GM23338 (cell line): ENCODE data around the gene NTNG2. TPM values are rescaled to one million over a fixed set of nuclear protein-coding genes. Genes with fewer than 3 reads are reported as not detected.

Experiments used
- ATAC-seq: fragments of 200-7000 bp; cut with Tn5 transposase; 3 replicates; pipeline ENCODE4 v1.9.1; 2020
- DNase-seq: peaks from one replicate; pipeline ENCODE4 v3.0.0-alpha.2; 2015; ENCODE audit warnings: low spot score
- H2AFZ ChIP-seq: fragments of 200-600 bp; sonication (generic); 2 replicates; pipeline ENCODE4 v1.8.0; 2016; ENCODE audit warnings: antibody characterized with exemption, mild to moderate bottlenecking, moderate library complexity
- H3F3A ChIP-seq: fragments of 200-600 bp; sonication (generic); replicated peaks from 2 replicates; pipeline ENCODE4 v1.8.0; 2017; ENCODE audit warnings: antibody characterized with exemption, mixed run types, low read depth
- H3K27ac ChIP-seq: fragments of 200-600 bp; sonication (generic); 2 replicates; pipeline ENCODE4 v1.6.1; 2016; ENCODE audit warnings: low read depth
- H3K27me3 ChIP-seq: fragments of 200-600 bp; sonication (generic); 2 replicates; pipeline ENCODE4 v1.8.0; 2016; ENCODE audit warnings: mild to moderate bottlenecking, mixed run types, moderate library complexity; ENCODE audit not compliant: insufficient read depth
- H3K36me3 ChIP-seq: fragments of 200-600 bp; sonication (generic); 2 replicates; pipeline ENCODE4 v1.8.0; 2016; ENCODE audit warnings: mild to moderate bottlenecking; ENCODE audit not compliant: insufficient read depth
- H3K4me1 ChIP-seq: fragments of 200-600 bp; sonication (generic); 2 replicates; pipeline ENCODE4 v1.8.0; 2016; ENCODE audit warnings: mild to moderate bottlenecking, moderate library complexity; ENCODE audit not compliant: insufficient read depth
- H3K4me2 ChIP-seq: fragments of 200-600 bp; sonication (generic); 2 replicates; pipeline ENCODE4 v1.7.1; 2017; ENCODE audit warnings: mixed run types
- H3K4me3 ChIP-seq: fragments of 200-600 bp; sonication (generic); 2 replicates; pipeline ENCODE4 v1.6.1; 2016; ENCODE audit warnings: mixed run types
- H3K79me2 ChIP-seq: fragments of 200-600 bp; sonication (generic); replicated peaks from 2 replicates; pipeline ENCODE4 v1.8.0; 2017; ENCODE audit warnings: mild to moderate bottlenecking; ENCODE audit not compliant: insufficient read depth
- H3K9me2 ChIP-seq: fragments of 200-600 bp; sonication (generic); 2 replicates; pipeline ENCODE4 v1.8.0; 2017; ENCODE audit not compliant: insufficient read depth
- H4K20me1 ChIP-seq: fragments of 200-600 bp; sonication (generic); replicated peaks from 2 replicates; pipeline ENCODE4 v1.8.0; 2017; ENCODE audit warnings: mild to moderate bottlenecking; ENCODE audit not compliant: insufficient read depth
- H3K27ac Mint-ChIP-seq: 2 replicates; pipeline ENCODE4 v1.8.0; 2020; ENCODE audit warnings: inconsistent platforms, mild to moderate bottlenecking, moderate library complexity, mixed read lengths
- H3K27me3 Mint-ChIP-seq: 3 replicates; pipeline ENCODE4 v1.8.0; 2022; ENCODE audit warnings: low read depth, mild to moderate bottlenecking, moderate library complexity, mixed read lengths, inconsistent platforms; ENCODE audit not compliant: insufficient read depth, poor library complexity
- H3K36me3 Mint-ChIP-seq: 3 replicates; pipeline ENCODE4 v1.8.0; 2021; ENCODE audit warnings: low read depth, mild to moderate bottlenecking, inconsistent platforms, moderate library complexity, mixed read lengths
- H3K4me1 Mint-ChIP-seq: 3 replicates; pipeline ENCODE4 v1.8.0; 2020; ENCODE audit warnings: mild to moderate bottlenecking, inconsistent platforms, mixed read lengths
- H3K4me3 Mint-ChIP-seq: 3 replicates; pipeline ENCODE4 v1.8.0; 2021; ENCODE audit warnings: moderate library complexity, mild to moderate bottlenecking, inconsistent platforms, mixed read lengths
- H3K9me3 Mint-ChIP-seq: 3 replicates; pipeline ENCODE4 v1.8.0; 2020; ENCODE audit warnings: moderate library complexity, mild to moderate bottlenecking, inconsistent platforms, mixed read lengths
- CTCF ChIP-seq, 2 experiments: fragments of 200-600 bp in 1 of 2; sonication (generic) in 1 of 2; conservative IDR thresholded peaks; 2 replicates each; pipeline versions ENCODE4 v1.5.1 to v1.6.1; 2016 to 2017; ENCODE audit warnings: antibody characterized with exemption in 2 of 2, low read depth in 2 of 2, mild to moderate bottlenecking in 2 of 2, moderate library complexity in 1 of 2
- EZH2 ChIP-seq: fragments of 200-600 bp; sonication (generic); IDR thresholded peaks from one replicate; pipeline ENCODE4 v1.8.0; 2017; ENCODE audit warnings: antibody characterized with exemption, mild to moderate bottlenecking, low read depth; ENCODE audit not compliant: unreplicated experiment
- EZH2phosphoT487 ChIP-seq: fragments of 200-600 bp; sonication (generic); IDR thresholded peaks from one replicate; pipeline ENCODE4 v1.8.1; 2018; ENCODE audit warnings: antibody characterized with exemption; ENCODE audit not compliant: unreplicated experiment
- JUNB ChIP-seq: IDR thresholded peaks from one replicate; pipeline ENCODE4 v1.6.1; 2016; ENCODE audit warnings: antibody characterized with exemption; ENCODE audit not compliant: unreplicated experiment
- NANOG ChIP-seq: IDR thresholded peaks from 2 replicates; pipeline ENCODE4 v1.6.1; 2016; ENCODE audit warnings: antibody characterized with exemption, borderline replicate concordance
- POLR2AphosphoS5 ChIP-seq: IDR thresholded peaks from 2 replicates; pipeline ENCODE4 v1.6.1; 2016; ENCODE audit warnings: antibody characterized with exemption, low read depth
- STAT1 ChIP-seq: IDR thresholded peaks from one replicate; pipeline ENCODE4 v1.6.1; 2016; ENCODE audit warnings: antibody characterized with exemption; ENCODE audit not compliant: unreplicated experiment
- ZNF114 ChIP-seq: fragments of 250-450 bp; sonication (Bioruptor Pico); IDR thresholded peaks from 2 replicates; pipeline ENCODE4 v1.5.0; 2020; ENCODE audit warnings: mild to moderate bottlenecking, moderate library complexity
- ZNF462 ChIP-seq: fragments of 250-450 bp; sonication (Bioruptor Pico); IDR thresholded peaks from 2 replicates; pipeline ENCODE4 v1.5.0; 2020; ENCODE audit warnings: mild to moderate bottlenecking, moderate library complexity
- polyA plus RNA-seq: library from polyadenylated mRNA; unstranded; fragments of >200 nt; fragmentation: Nextera tagmentation; extraction: Ambion mirVana; gene quantifications from 2 replicates; pipeline ENCODE4 v1.2.1, GENCODE V29; 2016
- total RNA-seq: library from RNA; depleted of rRNA; stranded (reverse); fragments of >200 nt; shearing (Covaris generic); gene quantifications from 2 replicates; pipeline ENCODE4 v1.2.3, GENCODE V29; 2014

Gene NTNG2
- total and polyA plus RNA-seq, 2 experiments from 2014 or later: 0.99 to 1.7 TPM

DNA sequence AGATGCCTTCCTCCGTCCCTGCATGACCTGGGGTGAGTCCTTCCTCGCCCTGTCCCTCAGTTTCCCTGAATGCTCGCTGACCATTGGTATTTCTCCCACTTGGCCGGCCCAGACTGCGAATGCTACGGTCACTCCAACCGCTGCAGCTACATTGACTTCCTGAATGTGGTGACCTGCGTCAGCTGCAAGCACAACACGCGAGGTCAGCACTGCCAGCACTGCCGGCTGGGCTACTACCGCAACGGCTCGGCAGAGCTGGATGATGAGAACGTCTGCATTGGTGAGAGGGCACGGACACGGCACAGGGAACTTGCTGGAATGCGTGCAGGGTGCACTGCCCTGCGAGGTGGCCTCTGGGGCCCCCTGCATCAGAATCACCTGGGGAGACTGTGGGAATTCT, 77.1 kb downstream of the NTNG2 start (continued):
- TF ChIP-seq NANOG: no peak
- TF ChIP-seq ZNF114 (CRISPR knock-in tag): no peak
- TF ChIP-seq STAT1: no peak
- no peak for TF ChIP-seq POLR2AphosphoS5

GRCh38 chr9:132239518-132239917, 77.7 kb downstream of the NTNG2 start:
- no peaks in the 10 kb centered on the region for H3K36me3 Mint-ChIP-seq
- ATAC-seq: no peak
- Histone ChIP-seq H3K4me1 (peaks cover 16% of the 10 kb centered on the region), H3K4me2 (no peak overlapping the region), H3K36me3 (no peaks in the 10 kb centered on the region), H3F3A (0 out of 2 replicates have a peak, but pooled peaks cover 4% of the 10 kb centered on the region), H4K20me1 (no peaks in the 10 kb centered on the region), H3K27ac (no peak overlapping the region), H2AFZ (no peak overlapping the region), H3K9me2 (no peaks in the 10 kb centered on the region), H3K79me2 (no peaks in the 10 kb centered on the region), H3K4me3 (no peak overlapping the region), H3K27me3 (peaks cover 25% of the 10 kb centered on the region)
- DNase-seq: no peak
- H3K27ac Mint-ChIP-seq: no peak overlapping the region
- H3K27me3 Mint-ChIP-seq: peaks cover 45% of the 10 kb centered on the region
- H3K4me3 Mint-ChIP-seq: no peak overlapping the region
- H3K4me1 Mint-ChIP-seq: peaks cover 24% of the 10 kb centered on the region
- no peaks in the 10 kb centered on the region for H3K9me3 Mint-ChIP-seq
- TF ChIP-seq CTCF (conservative IDR thresholded peaks at IDR 0.05; ENCODE audit: low read depth in 2 of 2) (no peak), JUNB (no peak), EZH2 (no peak), EZH2phosphoT487 (no peak), ZNF462 (CRISPR knock-in tag) (no peak)
